Germinal center (tissue), 1 donor: ENCODE measurements around the gene TPCN1.

Experiments
- DNase-seq: peaks from one replicate; pipeline ENCODE4 v3.0.0; 2012; ENCODE audit warnings: mixed read lengths, low spot score

The TPCN1 gene

DNA sequence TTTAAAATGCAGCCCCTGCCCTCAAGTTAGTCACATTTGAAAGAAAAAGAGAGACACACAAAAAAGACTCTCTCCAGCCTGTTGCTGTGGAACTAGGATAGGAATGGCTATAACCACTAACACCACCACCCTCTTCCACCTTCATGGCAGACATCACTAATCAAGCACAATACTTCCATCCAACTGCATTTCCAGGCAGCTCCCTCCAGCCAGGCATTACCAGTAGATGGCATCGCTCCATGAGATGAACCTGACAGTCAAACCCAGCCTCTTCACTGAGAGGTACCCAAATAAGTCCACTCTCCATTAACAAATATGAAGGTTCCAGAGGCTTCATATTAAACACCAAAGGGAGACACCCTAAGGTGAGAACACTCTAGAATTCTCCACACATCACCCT lies 89.2 kb downstream of the TPCN1 start:
- DNase-seq: no peak

DNA sequence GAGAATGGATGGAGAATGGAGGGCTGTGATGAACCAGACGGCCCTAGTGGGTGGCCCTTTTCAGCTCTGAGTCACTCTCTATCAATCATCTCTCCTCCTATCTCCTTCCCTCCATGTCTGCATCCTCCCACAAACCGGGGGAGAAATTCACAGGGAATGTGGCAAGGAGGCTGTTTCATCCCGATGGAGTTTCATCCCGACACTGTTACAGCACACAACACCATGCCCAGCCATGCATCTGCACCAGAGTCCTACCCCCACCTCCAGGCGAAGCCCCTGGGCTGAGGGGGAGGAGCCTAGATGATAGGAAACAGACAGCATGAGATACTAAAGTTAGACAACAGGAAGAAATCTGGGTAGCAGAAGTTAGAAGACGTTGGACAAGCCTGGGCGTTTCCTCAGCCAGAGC lies 92.9 kb downstream of the TPCN1 start:
- no peak for DNase-seq

DNA sequence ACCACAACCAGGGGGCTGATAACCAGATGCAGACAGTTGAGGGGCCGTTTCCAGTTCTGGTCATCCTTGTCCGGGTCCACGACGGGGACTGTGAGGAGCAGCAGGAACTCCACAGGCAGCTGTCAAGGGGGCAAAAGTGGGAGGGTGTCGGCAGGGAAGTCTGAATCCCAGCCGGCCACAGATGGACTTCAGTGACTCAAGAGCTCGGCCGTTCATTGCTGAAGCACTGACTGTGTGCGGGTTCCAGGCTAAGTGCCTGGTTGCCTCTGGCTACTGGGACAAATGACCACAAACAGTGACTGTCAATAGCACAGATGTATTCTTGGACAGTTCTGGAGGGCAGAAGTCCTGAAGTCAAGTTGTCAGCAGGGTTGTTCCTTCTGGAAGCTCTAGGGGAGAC lies 94.1 kb downstream of the TPCN1 start:
- DNase-seq: no peak

DNA sequence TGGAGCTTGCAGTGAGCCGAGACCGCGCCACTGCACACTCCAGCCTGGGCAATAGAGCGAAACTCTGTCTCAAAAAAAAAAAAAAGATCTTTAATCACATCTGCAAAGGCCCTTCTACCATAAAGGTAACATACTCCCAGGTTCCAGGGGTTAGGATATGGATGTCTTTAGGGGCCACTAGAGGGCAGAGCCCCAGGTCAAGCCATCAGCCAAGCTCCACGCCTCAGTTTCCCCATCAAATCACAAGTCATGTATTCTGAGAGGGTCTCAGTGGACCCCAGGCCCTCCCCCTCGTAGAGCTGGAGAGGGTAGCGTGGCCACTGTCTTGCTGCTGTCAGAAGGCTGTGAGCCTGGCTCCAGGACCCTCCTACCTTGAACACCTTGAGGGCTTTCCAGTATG lies 94.9 kb downstream of the TPCN1 start:
- DNase-seq: no peak

DNA sequence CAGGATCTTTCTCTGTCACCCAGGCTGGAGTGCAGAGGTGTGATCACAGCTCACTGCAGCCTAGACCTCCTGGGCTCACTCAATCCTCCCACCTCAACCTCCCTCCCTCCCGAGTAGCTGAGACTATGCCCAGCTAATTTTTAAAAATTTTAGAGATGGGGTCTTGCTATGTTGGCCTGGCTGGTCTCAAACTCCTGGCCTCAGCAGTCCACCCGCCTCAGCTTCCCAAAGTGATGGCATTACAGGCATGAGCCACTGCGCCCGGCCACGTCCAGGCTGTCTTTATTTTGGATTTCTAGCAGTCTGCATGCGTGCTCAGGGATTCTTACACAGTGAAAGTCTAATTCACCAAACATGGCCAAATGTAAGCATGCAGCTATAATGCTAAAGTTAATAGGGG lies 95.9 kb downstream of the TPCN1 start:
- DNase-seq: no peak

DNA sequence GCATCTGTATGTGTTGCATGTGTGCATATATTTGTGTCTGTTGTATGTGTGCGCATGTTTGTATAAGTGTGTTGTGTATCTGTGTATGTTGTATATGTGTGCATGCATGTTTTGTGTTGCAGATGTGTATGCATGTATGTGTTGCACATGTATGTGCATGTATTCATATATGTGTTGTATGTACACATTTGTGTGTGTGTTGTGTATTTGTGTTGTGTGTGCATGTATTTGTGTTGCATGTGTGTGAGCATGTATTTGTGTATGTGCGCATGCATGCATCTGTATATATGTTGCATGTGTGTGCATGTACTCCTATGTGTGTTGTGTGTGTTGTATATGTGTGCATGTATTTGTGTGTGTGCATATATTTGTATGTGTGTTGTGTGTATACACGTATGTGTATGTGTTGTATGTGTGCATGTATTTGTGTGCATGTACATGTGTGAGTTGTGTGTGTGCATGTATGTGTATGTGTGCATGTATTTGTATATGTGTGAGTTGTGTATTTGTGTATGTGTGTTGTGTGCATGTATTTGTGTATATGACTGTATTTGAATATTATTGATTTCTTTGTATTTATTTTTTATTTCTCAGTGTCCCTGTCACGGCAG lies 96.9 kb downstream of the TPCN1 start:
- no peak for DNase-seq

DNA sequence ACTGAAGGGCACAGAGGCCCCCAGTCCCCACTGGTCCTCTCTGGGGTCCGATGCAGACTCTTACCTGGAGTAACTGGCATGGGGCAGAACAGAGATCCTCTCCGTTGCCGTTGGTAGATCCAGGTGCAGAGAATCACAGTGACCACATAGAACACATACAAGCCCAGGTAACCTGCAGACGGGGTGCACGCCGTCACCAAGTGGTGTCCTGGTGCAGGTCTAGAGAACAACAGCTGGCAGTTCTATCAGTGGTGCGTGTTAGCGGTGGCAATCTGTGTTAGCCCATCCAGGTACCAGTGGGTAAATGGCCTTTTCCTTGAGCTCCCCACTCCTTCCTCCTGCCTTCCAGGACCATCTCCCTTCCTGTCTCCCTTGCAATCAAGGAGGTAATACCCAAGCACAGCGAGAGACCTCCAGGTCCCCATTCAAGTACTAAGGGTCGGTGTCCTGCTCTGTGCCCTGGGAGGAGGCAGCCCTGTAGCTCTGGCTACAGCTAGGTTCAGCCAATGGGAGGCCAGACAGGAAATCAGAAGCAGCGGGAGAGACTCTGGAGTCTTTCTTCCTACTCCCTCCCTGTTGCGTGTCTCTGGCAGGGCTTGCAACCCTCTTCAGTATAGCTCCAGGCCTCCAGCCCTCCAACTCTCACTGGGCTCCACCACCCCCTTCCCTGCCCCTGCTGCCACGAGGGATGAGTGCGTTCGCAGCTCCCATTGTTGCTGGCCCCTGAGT lies 97.8 kb downstream of the TPCN1 start:
- DNase-seq: no peak

DNA sequence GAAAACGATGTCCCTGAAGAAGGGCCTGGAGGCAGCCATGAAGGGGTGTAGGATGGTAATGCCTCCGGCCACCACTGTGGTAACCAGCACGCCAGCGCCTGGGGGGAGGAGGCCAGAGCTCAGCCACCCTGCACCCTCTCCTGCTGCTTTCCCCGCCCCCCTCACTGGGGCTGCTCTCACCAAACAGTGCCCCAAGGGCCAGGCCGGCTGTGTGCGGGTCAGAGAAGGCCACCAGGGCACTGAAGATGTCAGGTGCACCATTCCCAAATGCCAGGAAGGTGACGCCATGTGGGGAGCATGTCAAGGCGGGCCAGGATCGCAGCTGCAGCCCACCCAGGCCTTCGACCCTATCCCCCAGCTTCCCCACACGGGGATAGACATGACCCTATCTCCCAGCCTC lies 99.1 kb downstream of the TPCN1 start:
- DNase-seq: no peak

DNA sequence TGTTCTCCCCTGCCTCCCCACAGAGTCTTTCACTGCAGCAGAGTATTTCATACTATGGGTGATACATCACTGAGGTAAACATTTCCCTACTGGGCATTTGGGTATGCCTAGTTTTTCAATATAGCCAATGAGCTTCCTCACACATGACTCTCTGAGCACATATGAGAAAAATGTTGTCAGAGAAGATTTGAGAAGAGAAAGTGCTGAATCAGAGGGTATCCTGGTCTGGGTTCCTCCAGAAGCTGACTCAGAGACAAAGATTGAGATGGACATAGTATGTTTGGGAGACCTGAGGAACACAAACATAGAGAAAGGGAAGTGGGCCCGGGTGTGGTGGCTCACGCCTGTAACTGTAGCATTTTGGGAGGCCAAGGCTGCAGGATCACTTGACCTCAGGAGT lies 101.1 kb downstream of the TPCN1 start:
- DNase-seq: no peak

DNA sequence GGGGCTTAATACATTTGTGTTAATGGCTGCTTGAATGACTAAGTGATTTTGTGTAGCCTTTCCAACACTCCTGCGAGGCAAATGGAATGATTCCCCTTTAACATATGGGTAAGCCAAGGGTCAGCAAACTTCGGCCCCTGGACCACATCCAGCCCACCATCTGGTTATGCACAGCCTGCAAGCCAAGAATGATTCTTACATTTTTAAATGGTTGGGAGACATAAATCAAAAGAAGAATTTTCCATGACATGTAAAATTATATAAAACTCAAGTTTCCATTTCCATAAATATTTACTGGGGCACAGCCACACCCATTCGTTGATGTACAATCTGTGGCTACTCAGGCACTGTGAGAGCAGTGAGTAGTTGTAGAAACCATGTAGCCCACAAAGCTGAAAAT lies 104.7 kb downstream of the TPCN1 start:
- DNase-seq: no peak

DNA sequence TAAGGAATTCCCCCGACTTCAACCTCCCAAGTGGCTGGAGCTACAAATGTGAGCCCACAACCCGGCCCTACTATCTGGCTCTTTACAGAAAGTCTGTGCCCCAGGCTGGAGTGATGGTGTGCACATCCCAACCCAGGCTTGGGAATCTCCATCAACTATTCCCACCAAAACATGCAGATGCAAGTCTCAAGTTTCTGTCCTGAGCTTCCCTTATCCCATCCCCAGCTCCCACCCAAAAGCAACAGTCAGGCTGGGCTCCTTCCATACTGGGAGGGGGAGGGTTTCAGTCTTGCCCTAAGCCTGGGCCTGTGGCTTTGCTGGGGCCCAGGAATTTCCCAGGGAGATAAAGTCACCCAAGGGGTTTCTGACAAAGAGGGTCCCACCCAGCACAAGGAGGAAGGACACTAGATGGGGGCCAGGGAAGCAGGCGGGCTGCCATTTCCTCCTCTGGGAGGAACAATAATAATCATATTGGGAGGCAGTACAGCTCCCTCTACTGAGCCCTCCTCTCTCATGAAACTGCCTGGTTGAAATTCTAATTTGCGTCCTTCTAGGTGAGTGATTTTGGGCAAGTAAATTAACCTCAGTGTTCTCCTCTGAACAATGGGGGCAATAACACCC lies 105.6 kb downstream of the TPCN1 start:
- no peak for DNase-seq

DNA sequence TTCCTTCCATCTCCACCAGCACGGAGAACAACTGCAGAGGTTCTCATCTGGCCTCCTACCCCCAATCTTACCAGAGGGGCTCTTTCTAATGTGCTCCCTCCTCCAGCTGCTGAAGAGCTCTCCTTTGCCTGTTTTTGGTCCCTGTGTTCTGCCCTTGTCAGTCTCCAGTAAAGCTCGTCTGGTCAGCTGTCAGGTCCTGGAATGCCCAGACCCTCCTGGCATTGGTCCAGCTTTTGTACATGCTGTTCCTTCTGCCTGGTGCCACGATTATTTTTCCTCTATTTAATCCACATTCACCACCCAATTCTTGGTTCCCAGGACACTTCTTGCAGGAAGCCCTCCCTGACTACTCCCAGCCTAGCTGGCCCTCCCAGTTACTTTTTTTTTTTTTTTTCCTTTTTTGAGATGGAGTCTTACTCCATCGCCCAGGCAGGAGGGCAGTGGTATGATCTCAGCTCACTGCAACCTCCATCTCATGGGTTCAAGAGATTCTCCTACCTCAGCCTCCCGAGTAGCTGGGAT lies 107.2 kb downstream of the TPCN1 start:
- no peak for DNase-seq

DNA sequence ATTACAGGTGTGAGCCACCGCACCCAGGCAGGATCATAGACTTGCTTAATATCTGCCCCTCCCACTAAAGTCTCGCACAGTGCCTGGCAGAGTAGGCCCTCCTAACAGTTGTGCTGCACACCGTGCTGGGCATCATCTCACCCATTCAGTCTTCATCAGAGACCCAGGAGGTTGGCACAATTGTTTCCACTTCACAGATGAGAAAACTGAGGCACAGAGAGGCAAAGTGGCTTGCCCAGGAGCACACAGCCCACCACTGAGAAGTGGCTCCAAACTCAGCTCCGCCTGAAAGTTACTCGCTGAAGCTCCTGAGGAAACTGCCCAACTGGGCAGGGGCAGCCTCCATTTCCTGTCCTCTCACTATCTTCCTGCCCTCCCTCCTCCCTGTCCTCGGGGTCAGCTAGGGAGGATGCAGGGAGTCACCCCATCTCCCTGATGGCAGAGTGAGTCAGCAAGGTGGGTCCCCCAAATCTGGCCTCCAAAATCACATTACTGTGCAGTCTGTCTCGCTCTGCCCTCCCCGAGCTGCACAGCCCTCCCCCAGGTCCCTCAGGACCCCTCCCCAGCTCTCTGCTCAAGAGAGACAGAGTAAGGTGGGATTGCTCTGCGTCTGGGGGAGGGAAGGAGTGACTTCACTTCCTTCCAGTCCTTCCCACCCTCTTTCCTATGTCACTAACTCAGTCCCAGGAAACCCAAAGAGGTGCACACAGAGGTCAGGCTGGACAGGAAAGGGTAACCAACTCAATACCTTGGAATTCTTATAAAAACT lies 107.9 kb downstream of the TPCN1 start:
- no peak for DNase-seq

DNA sequence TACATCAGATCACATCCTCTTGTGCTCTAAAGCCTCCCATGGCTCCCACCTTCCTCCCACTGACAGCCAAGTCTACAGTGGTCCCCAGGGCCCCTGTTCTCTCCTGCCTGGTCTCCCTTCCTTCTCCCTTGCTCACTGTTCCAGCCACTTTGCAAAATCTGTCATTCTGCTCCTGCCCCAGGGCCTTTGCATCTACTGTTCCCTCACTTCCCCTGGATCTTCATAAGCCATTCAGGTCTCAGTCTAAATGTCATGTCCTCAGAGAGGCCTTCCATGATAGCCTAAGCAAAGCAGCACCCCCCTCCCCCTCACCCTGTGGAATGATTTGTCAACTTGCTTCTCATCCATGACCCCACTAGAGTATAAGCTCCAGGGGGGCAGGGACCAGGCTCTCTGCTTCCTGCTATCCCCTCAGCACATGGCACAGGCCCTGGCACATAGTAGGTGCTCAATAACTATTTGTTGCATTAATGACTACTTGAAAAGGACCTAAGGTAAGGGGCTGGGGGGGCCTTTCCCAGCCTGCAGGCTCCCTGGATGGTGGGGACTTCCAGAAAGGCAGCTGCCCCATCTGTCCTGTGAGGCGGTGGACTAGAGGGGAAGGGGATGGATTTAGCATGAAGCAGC lies 108.6 kb downstream of the TPCN1 start:
- DNase-seq: no peak

DNA sequence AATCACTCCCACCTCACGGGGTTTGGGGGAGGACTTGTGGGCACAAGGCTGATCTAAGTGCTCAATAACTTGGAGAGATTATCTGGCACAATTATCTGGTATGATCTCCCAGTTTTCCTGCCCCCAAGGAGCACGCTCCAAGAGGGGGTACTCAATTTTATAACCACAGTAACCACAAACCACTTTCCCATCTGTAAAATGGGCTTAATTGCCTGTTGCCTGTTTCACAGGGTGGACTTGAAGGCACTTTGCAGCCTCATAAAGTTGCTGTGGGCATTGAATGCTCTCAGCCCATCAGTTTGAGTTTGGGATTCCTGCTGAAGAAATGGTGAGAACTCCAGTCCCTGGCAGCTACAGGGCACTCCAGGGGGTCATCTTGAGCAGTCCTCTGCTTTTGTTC lies 109.2 kb downstream of the TPCN1 start:
- no peak for DNase-seq

DNA sequence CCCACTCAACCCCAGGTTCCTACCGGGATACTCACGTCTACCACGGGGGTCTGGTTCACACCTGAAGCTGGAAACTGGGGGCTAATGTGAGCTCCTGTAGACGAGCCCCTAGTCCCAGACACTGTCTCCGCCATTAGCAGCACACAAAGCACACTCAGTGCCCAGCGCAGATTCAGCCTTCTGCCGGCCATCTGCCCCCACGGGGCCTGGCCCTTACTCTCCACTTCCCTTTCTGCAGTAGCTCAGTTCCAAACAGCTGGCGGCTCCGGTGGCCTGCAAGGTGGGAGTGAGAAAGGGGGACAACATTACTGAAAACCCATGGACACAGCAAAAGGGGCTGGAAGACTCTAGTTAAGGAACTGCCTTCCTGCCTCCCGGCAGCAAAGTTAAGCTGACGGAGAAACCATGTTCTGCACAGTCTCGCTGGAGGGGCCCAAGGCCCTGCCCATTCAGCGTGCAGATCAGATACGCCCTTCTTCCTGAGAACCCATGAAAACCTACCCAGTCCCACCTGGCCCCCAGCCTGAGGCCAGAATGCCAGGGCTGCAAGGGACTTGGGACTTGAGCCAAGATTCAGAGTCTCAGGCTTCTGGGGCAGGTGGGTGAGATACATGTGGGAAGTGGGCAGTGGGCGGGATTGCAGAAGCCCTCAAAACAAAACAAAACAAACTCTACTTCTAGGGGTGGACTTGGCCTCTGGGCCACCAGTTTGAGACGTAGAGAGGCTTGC lies 111.6 kb downstream of the TPCN1 start:
- no peak for DNase-seq

DNA sequence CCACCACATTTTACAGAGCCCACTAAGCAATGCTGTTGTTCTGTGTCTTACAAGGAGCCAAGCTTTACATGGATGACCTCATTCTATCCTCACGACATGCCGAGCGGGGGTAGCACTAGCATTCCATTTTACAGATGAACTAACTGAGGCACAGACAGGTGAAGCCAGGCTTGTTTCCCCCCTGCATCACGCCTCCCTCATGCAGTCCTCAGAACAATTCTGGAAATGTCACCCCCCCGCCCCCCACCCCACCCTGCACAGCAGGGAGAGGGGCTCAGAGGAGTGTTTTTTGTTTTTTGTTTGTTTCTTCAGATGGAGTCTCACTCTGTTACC lies 112.1 kb downstream of the TPCN1 start:
- no peak for DNase-seq

DNA sequence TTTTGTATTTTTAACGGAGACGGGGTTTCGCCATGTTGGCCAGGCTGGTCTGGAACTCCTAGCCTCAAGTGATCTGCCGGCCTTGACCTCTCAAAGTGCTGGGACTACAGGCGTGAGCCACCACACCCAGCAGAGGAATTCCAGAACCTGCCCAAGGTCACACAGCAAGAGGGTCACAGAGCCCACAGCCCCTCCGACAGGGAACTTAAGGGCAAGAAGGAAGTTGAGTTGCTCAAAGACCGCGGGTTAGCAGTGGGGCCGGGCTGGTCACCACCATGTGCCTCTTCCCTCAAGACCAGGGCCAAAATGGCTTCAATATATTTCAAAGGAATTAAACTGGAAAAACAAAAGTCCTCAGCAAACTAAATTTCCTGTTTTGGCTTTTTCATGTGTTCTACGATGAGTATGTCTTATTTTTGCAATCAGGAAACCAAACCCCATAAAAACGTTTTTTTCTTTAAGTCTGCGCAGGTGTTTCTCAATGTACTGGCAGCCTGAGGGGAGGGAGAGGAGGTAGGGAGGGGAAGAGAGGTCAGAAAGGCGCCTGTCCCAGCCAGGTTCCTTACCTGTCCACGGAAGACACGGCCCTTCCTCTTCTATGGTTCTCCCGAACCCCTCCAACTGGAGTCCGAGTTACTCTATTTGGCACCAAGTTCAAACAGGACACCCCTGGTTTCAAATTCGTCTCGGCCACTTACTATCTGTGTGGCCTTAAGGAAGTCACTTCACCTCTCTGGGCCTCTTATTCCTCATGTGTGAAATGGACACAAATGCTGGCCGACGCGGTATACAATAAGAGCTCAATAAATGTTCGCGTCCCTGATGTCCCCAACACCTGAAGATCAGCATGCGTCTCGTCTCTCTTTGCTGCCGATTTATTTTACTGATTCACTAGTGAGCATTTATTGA lies 112.9 kb downstream of the TPCN1 start:
- DNase-seq: no peak

DNA sequence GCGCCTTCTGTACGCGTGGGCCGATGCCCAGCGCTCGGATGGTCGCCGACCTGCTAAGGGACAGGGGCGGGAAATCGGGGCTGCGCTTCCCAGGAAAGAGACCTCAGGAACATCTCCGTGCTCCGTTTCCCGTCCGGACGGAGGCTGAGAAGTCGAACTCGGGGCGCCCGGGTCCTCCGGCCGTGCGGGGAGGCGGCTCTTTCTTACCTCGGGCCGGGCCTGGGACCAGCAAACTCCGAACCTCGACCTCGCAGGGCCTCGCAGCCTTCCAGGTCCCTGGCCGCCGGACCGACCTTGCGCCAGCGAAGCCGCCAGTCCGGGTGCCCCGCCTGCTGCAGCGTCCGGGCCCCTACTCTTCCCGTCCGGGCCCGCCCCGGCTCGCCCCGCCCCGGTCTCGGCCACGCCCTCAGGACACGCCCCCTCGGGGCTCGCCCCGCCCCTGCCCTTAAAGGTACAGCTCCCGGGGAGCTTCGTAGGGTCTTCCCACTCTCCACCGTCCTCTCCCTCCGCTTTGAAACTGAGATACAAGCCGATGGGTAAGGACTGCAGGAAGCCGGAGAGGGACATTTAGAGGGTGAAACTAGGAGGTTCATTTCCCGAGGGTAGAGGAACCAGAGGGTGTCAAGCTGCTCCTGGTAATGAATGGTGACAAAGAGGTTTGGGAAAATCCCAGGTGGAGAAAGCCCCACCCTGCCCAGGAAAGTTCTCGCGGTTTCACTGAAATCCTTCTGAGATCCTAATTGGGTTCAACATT lies 113.7 kb downstream of the TPCN1 start, which contains the start of gene SLC8B1:
Gene SLC8B1, minus strand, starts transcription at position 324 of the 754 bp plus-strand sequence. CDS start 2,231 bp downstream, outside the sequence.
- DNase-seq: peak; percentile 95

DNA sequence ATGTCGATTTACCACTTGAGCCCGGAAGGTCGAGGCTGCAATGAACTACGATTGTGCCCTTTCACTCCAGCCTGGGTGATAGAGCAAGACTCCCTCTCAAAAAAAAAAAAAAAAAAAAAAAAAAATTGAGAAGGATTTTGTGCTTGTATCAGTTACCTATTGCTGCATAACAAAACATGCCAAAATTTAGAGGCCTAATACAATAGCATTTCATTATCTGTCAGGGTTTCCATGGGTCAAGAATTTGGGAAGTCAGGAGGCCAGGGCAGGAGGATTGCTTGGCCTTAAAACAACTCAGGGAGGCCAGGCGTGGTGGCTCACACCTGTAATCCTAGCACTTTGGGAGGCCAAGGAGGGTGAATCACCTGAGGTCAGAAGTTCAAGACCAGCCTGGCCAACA lies 118.3 kb downstream of the TPCN1 start:
- no peak for DNase-seq
